NOMO-1 treated with dmso at 0.1 percent for 144 hours (cell line): ENCODE results near the gene BAG5.

Experiments used
- DNase-seq: peaks from one replicate; lab custom pipeline; 2025; ENCODE audit not compliant: unreplicated experiment; lab: John Stamatoyannopoulos, UW

Gene BAG5

DNA sequence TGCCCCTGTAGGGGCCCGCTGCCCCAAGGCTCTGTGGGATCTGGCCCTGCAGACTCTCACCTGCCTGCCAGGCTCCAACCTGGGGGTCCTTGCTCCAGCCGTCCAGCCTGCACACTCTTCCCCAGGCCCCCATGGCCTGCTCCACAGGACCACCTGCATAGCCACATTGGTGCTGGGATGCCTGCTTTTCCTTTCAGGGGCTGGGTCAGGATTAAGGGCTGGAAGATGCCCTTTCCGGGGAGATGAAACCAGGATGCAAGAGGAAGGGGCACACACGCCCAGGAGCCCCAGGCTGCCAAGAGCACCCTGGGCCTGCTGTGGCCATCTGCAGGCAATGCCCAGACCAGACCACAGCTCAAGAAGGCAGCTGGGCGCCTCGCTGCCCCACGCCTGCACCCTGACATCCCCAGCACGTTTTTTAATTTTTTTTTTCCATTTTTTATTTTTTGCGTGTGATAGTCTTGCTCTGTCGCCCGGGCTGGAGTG is 15.0 kb downstream of the BAG5 start:
- no peak for DNase-seq

DNA sequence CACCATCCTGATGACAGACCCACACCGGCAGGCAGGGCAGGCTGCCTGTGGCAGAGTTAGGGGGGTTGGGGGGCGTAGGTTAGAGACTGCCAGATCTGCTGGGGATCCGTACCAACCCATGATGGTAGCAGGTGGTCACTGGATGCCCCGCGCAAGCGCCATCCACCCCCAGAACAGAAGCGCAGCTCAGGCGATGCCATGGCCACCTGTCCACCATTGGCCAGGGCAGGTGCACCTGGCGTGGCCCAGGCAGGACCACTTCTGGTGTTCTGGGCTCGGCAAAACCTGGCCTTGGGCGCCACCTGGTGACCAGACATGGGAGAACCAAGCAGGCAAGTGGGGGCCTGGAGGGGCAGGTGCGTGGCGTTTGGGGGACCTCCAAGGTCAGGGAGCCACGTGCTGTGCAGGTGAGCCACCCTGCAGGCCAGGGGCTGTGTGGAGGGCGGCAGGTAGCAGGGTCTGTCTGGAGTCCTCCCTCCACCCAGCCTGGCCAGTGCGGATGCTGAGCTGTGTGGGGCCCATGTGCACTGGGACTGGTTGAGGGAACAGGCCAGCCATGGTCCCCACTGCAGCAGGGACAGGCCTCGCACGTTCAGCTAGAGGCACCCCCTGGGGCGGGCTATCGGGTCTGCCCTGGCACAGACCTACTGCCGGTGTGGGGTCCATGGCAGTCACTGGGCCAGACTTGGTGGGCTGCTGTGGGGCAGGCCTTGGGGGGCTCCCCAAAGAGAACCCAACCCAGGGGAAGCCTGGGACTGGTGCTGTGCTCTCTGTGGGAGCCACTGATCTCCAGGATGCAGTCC is 15.6 kb downstream of the BAG5 start:
- peak; percentile 14 for DNase-seq

DNA sequence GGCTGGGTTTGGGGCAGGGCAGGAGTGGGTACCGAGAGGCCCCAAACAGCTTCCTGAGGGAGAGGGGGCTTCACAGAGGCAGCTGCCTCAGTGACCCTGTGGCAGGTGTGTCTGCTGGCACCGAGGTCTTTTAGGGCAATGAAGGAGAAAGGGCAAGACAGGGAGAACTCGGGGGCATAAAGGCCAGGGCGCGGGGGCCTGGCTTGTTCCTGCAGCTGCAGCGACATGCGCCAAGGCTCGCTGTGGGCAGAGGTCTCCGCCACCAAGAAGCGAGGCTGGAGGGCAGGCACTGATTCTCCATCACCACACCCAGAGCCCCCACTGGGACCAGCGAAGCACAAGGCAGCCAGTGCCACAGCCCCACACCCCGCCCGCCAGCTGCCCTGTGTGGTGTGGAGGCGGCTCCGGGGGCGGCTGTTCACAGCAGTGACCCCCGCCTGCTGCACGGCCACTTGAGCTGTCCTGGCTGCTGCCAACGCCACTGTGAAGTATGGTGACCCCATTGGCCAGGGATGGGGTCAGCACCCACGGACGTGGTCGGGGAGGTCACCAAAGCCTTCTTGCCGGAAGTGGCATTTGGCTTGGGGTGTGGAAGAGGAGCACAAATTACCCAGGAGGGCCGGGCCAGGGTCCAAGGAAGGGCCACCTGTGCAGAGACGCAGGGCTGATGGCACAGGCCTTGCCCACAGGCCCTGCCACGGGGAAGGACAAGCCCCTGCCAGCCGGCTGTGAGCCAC is 16.4 kb downstream of the BAG5 start:
- DNase-seq, result no peak

DNA sequence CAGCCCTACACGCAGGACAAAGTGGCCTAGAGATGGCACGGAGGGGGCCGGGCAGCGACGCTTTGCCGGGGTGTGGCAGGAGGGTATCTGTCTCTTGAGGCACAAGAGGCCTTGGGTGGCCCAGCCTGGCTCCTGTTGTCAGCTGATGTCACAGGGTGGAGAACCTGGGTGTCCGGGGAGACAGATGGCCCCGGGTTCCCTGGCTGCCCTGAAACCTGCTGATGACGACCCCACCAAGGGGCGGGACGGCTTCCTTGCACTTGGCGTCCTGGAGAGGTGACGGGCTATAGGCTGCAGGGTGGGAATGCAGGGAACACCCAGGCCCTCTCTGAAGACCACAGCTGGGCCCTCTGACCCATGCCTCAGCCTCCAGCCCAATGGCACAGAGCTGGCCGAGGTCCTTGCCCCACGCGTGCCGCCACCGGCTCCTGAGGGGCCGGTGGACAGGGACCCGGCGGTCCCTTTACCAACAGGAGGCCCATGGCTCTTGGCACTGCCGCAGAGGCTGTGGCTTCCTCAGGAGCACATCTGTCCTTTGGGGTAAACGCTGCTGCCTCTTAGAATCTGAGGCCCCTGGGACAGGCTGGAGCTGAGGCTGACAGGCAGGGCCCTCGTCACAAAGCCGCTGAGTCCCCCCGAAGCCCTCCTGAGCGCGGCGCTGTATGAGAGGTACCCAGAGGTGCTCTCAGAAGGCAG is 17.1 kb downstream of the BAG5 start:
- no peak for DNase-seq

DNA sequence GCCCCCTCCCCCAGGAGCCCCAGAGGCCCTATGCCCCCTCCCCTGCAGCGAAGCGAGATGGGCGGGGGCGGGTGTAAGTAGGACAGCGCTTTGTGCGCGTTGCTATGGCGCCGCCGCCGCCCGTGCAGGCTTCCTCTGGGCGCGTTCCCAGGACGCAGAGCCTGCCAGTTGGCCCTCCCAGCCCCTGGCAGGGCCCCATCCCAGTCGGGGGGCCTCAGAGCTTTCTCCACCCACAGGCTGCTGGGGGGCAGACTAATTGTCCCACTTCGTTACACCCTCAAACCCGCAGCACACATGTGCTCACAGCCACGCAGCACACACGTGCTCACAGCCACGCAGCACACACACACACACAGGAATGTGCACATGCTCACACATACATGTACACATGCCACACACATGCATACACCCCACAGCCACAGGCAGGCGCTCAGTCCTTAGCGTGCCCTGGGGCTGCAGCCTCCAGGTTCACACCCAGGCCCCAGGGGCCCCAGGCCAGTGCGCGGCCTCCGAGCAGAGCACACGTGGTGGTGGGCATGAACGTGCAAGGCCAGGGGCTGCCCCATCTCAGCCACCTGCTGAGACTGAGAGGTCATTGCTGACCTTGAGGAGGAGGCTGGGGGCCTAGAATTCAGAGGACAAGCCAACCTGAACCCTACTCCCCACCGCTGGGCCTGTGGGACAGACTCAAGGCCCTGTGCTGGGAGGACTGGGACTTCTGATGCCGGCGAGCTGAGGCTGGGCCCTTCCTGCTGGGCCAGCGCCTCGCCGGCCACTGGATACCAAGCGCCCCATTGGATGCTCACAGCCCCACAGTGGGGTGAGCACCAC is 17.9 kb downstream of the BAG5 start:
- DNase-seq, result no peak

DNA sequence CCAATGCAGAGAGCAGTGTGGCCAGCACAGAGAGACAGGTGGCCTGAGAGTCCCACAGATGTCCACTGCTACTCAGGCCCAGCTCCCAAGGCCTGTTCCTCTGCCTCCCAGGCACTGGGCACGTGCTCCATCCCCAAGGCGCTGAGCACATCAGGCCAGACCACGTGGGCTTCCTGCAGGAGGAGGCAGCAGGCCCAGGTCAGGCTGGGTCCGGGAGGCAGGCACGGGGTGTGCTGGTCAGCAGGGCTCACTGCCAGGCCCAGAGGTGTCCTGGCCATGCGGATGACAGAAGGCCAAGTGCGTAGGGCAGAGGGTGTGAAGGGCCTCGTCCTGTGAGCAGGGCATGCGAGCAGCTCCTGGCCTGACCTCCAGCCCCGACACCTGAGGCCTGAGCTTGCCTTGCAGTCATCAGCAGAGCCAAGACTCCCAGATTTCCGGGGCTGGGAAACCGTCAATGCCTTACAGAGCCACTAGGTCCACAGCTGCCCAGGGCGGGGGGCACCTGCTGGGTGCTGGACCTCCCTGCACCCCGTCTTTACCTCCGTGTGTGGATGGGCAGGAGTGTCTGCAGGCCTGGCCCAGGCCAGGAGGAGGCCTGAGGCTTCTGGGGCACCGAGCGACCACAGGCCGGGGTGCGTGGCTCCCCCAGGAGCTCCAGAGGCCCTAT is 18.6 kb downstream of the BAG5 start:
- no peak for DNase-seq

DNA sequence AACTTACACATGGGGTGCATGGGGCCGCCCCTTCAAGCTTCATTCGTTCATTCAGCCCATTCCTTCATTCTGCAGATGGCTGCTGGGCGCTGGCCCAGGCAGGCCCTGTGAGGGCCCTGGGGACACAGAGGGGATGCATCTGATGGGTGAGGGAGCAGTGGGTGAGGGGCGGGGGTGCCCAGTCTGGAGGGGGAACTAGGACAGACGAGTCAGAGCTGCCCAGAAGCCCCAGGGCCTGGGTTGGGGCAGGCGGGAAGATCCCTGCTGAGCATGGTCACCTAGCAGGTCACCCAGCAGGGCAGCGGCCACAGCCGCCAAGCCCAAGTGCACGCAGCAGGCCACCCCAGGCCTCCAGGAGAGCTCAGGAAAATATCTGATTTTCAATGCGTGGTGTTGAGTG is 19.3 kb downstream of the BAG5 start:
- no peak for DNase-seq

DNA sequence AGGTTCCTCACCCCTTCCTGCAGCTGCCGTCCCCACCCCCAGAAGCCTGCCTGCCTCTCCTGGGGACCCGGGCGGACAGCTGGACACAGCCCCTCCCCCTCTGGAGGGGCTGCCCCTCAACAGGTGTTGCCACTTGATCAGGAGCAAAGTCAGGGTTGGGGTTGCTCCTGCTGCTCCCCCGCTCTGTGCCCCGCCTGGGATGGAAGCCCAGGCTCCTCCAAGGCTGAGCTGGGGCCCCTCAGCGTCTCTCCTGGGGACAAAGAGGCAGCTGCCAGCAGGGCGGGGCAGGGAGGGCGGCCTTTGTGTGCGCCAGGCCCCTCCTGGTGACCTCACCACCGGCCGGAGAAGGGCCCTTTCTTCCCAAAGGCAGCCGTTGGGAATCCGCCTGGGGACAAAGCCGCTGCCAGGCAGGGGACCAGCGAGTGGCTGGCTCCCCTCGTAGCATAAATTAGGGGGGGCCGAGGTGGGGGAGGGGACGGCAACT is 19.8 kb downstream of the BAG5 start:
- no peak for DNase-seq

DNA sequence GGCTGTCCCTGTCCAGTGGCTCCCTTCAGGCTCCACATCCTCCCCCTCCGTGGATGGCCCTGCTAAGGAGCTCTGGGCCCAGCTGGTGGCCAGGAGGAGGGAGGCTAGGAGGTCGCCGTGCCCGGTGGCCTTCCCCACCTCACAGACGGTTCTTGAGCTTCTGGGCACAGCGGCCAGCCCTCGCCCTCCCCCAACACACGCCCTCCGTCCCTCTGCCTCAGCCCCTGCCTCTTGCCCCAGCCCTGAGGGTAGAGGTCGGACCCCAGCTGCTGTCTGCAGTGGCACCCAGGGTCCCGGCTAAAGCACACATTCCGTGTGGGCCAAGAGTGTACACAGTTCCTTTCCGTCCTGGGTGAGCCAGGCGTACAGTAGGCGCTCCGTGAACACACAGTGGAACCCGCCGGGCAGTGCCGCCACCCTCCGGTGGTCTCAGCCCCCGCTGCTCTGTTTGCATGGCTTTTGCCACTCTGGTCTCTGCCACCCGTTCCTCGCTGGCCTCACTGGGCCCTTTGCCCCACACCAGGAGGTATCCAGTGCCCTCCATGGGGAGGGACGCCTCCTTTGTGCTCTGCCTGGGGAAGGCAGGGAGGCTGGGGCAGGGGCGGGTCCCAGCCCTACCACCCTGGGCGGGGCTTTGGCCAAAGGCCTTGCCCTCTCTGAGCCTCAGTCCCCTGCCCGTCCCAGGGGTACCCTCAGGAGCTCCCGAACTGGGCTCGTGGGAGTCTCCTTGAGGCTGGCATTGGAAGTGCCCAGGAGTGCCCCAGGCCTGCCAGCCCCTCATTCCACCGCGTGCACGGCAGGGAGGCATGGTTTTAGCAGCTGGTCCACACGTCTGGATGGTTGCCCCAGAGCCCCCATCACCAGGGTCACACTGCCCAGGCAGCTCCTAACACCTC is 20.5 kb downstream of the BAG5 start:
- DNase-seq, result no peak

DNA sequence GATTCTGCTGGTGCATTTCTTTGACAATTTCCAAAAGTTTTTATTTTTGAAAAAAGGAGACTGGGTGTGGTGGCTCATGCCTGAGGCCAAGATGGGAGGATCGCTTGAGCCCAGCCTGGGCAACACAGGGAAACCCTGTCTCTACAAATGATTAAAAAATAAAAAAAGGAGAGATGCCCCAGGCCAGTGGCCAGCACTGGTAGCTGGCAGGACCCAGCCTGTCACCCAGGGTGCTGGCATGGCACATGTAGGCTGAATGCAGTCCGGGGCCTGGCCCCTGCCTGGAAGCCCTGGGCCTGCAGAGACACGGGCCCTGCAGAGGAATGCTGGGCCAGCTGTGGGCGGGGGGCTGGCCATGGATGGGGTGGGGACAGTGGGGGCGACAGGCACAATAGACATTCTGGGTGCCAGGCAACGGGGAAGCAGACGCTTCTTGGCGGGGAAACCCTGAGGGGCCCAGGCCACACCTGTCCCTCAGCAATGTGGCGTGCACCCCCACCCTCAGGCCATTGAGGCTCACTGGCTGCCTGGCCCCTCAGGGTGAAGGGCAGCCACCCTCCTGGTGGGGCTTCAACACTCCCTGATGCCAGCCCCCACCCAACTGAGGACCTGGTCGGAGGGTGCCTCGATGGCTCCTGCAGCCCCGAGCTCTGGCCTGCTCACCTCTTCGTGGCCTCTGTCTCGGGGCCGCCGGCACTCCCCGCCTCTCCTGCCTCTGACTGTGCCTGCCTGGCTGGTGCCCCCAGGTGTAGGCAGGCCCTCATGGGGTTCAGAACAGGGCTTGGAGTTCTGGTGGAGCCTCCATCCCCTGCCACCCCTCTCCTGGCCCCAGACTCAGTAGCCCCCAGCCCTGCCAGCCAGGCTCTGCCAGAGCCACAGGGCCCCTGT is 21.4 kb downstream of the BAG5 start:
- no peak for DNase-seq

DNA sequence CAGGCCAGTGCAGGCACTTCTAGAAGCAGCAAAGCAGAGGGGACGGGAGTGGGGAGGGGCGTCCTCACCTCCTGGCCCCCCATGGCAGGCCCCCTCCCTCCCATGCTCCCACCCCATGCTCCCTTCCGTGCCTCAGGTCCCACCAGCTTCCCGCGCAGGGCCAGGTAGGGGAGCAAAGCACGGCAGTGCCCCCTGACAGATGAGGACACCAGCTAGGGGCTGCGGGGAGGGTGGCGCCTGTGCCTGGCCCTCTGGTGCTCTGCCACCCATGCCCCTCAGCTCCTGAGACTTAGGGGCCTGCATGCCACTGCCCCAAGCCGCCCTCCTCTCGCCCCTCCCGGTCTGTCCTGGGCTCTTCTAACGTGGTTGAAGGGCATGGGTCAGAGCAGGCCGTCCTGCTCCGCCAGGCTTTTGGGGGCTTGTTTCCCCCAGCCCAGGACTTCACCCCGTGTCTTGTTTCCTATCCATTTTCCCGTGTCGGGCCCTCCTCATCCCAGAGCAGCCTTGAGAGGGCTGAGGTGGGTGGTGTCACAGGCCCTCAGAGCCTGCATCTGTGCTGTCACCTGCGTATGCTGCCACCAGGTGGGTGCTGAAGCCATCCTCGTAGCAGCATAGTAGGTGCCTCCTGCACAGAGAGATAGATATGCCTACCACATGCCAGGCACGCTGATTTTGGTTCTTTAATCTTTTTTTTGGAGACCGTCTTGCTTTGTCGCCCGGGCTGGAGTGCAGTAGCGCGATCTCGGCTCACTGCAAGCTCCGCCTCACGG is 23.2 kb downstream of the BAG5 start:
- no peak for DNase-seq

DNA sequence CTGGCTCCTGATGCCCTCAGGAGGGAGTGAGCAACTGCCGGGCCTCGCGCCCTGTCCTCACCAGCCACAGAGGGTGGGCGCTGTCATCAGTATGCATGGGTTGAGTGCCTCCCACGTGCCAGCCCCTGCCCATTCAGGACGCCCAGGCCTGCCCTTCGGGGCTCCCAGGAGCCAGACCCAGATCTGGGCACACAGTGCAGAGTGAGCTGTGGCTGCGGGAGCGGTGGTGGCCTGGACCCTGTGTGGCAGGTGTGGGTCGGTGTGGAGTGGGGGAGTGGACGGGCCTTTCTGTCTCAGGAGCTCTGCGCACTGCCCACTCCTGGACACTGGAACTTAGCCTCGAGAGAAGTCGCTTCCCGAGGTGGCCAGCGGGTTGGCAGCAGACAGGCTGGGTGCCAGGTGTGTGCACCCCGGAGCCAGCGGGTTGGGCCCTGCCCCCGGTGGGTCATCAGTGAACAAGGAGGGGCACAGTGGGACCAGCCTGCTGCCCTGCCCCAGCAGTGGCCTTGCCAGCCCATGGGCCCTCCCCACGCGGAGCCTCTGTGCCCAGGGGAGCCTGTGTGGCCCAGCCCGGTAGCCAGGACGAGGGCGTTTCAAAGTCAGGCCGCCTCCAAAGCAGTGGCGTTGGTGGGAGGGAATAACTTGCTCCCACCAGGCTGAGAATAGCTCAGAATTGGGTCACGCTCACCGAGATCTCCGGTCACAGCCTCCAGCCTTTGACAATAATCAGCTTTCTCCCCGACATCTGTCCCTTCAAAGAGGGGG is 24.0 kb downstream of the BAG5 start:
- no peak for DNase-seq

DNA sequence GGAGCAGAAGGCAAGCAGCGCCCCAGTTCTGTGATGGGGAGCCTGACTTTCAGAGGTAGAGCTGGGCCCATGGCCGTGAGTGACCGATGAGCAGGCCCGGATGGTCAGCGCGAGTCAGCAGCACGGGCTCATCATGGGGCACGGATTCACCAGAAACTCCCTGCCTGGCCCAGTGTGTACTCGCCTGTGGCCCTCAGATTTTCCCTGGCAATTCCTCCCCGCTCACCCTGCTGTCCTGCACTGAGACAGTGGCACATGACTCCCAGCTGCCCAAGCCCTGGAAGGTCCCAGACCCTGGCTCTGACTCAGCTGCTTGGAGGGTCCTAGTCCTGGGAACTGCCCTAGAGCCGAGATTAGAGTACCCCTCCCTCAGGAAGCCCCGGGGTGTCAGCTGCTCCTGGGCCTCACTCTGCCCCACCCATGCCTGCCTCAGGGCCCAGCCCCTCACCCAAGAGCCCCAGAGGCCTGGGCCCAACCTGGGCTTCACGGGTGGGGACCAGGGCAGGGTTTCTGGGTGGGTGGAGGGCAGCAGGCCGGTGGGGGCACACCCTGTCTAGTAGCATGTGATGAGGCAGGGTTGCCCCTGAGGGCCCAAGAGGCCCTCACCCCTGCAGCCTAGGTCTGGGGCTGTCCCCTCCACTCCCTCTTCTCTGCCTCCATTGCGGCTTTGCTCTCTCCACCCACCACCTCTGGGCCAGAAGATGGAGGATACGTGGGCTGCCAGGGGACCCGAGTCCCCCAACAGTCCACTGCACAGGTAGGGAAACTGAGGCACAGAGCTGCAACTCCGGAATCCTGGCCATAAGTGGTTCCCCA is 25.1 kb downstream of the BAG5 start:
- DNase-seq, result no peak

DNA sequence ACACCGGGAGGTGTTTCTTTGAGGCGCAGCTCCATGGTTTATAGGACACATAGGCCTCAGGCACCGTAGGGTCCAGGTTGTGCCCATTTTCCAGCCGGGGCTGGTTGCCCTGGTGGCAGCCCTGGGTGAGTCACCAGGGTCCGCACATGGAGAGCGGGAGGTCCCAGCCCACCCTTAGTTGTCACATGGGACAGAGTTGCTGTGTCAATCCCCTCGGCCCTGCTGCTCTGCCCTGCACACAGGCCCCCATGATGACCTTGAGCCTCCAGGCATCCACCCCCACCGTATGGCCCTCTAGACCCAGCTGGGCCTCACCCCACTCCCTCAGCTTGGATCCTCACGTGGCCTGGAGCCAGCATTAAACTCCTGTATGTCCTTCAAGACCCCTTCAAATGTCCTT is 25.8 kb downstream of the BAG5 start:
- no peak for DNase-seq

DNA sequence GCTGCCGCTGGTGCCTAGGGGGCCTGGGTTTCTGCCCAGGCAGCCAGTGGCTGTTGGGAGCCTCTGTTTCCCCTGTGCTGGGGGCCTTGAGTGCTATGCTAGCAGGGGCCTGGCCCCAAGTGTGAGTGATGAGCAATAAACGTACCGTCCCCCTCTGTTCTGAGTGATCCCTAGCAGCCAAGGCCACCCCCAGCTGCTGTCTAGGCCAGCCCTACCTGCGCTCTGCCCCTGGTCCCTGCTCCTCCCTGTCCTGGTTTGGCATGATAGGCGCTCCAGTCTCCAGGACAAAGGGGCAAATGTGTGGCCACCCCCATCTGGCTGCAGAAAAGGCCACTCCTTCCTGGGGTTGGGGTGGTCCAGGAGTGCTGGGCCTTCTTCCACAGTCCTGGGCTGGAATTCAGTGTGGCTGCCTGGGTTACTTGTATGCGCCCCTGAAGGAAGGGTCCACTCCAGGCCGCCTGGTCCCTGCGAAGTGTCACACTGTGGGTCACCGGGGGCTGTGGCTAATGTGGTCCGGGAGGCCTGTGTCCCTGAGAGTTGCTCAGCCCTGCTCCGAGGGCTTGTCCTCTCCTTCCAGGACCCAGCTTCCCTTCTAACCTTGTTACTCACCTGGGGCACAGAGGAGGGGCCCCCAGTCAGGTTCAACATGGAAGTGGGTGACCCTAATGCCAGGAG is 26.4 kb downstream of the BAG5 start:
- DNase-seq, result no peak
